K562 (cell line): Measurements from ENCODE around the gene MAPT. TPM values are rescaled to one million over a fixed set of nuclear protein-coding genes. Genes with fewer than 3 reads are reported as not detected.

Source experiments
- ATAC-seq: fragments of 200-7000 bp; cut with Tn5 transposase; 3 replicates; pipeline ENCODE4 v1.9.1; 2020; ENCODE audit warnings: moderate library complexity
- BruUV-seq: library from RNA; stranded (reverse); fragments of 400-500 nt; replicated peaks from 2 replicates; lab custom pipeline; 2021; lab: Mats Ljungman, UMichigan
- CTCF ChIA-PET: fragments of 300-600 bp; formaldehyde crosslinking; extraction: SDS; loops from one replicate; lab custom pipeline; 2021; ENCODE audit warnings: low intra/inter-chr PET ratio; lab: Yijun Ruan, JAX
- POLR2A ChIA-PET: fragments of 300-600, 350-650 bp; sonication (Branson Sonifier 250); formaldehyde crosslinking; extraction: SDS; loops from one replicate; lab custom pipeline; 2021; ENCODE audit warnings: antibody characterized with exemption, inconsistent platforms; lab: Yijun Ruan, JAX
- DNase-seq, 4 experiments: peaks; one replicate each; pipeline versions ENCODE4 v3.0.0 to v3.0.0-alpha.2; 2011 to 2018; ENCODE audit warnings: low spot score in 3 of 4, mixed read lengths in 3 of 4; ENCODE audit errors: extremely low read depth in 1 of 4
- FAIRE-seq: peaks from 2 replicates; lab custom pipeline; 2011; peaks lifted over from hg19 to GRCh38; lab: Jason Lieb, UNC
- H2AFZ ChIP-seq: 2 replicates; pipeline ENCODE4 v1.6.0; 2011; ENCODE audit warnings: low read depth, low read length, control low read depth, inconsistent platforms
- H3K27ac ChIP-seq: fragments of 200-600 bp; 3 replicates; pipeline ENCODE4 v1.8.0; 2011; ENCODE audit warnings: low read depth, mild to moderate bottlenecking, control low read depth, inconsistent platforms, low read length, moderate library complexity, mixed read lengths; ENCODE audit errors: extremely low read depth
- H3K27me3 ChIP-seq, 2 experiments: fragments of 300-600 bp in 1 of 2; 2 replicates in 1 of 2; 3 replicates in 1 of 2; pipeline versions ENCODE4 v1.6.0 to v1.8.0; 2011; ENCODE audit warnings: inconsistent platforms in 2 of 2, low read length in 2 of 2, mild to moderate bottlenecking in 1 of 2, mixed read lengths in 1 of 2, moderate library complexity in 1 of 2; ENCODE audit not compliant: control insufficient read depth in 2 of 2, insufficient read depth in 2 of 2
- H3K36me3 ChIP-seq: fragments of 300-600 bp; 3 replicates; pipeline ENCODE4 v1.8.0; 2011; ENCODE audit warnings: mild to moderate bottlenecking, low read length, inconsistent platforms; ENCODE audit not compliant: control insufficient read depth, insufficient read depth
- H3K4me1 ChIP-seq, 2 experiments: fragments of 200-600 bp in 1 of 2; replicated peaks in 1 of 2; 2 replicates in 1 of 2; 3 replicates in 1 of 2; pipeline versions ENCODE4 v1.5.1 to v1.8.0; 2011; ENCODE audit warnings: inconsistent platforms in 2 of 2, low read length in 2 of 2, mild to moderate bottlenecking in 1 of 2, mixed read lengths in 1 of 2, moderate library complexity in 1 of 2; ENCODE audit not compliant: control insufficient read depth in 2 of 2, insufficient read depth in 2 of 2
- H3K4me2 ChIP-seq: 2 replicates; pipeline ENCODE4 v1.6.1; 2011; ENCODE audit warnings: low read length, control low read depth, inconsistent platforms, mixed read lengths; ENCODE audit not compliant: insufficient read depth
- H3K4me3 ChIP-seq: fragments of 200-600 bp; sonication (generic), shearing (Covaris generic); 2 replicates; pipeline ENCODE4 v1.5.1; 2016; ENCODE audit warnings: control low read depth, inconsistent platforms
- H3K79me2 ChIP-seq: fragments of 200-600 bp; 3 replicates; pipeline ENCODE4 v1.8.0; 2011; ENCODE audit warnings: low read length, inconsistent platforms; ENCODE audit not compliant: control insufficient read depth, insufficient read depth
- H3K9ac ChIP-seq, 2 experiments: 2 replicates each; pipeline versions ENCODE4 v1.6.0 to v1.6.1; 2011; ENCODE audit warnings: low read depth in 2 of 2, low read length in 2 of 2, control low read depth in 1 of 2, inconsistent platforms in 1 of 2, mild to moderate bottlenecking in 1 of 2, mixed read lengths in 1 of 2; ENCODE audit not compliant: insufficient read depth in 1 of 2
- H3K9me1 ChIP-seq: one replicate; pipeline ENCODE4 v1.6.0; 2011; ENCODE audit warnings: inconsistent platforms, mild to moderate bottlenecking, low read length, moderate library complexity; ENCODE audit not compliant: control insufficient read depth, insufficient read depth
- H3K9me3 ChIP-seq: replicated peaks from 2 replicates; pipeline ENCODE4 v1.5.1; 2011; ENCODE audit warnings: low read depth, low read length, inconsistent platforms; ENCODE audit not compliant: control insufficient read depth, insufficient read depth
- H4K20me1 ChIP-seq: replicated peaks from 2 replicates; pipeline ENCODE4 v1.6.1; 2011; ENCODE audit warnings: low read length, inconsistent platforms, mixed read lengths; ENCODE audit not compliant: control insufficient read depth, insufficient read depth
- DNMT1 ChIP-seq: fragments of 450-650 bp; IDR thresholded peaks from 2 replicates; pipeline ENCODE4 v1.6.1; 2016; ENCODE audit warnings: antibody characterized with exemption, mild to moderate bottlenecking
- DPF2 ChIP-seq: fragments of 450-650 bp; IDR thresholded peaks from 2 replicates; pipeline ENCODE4 v1.6.1; 2016
- ERF ChIP-seq: fragments of 450-650 bp; formaldehyde crosslinking; IDR thresholded peaks from 2 replicates; pipeline ENCODE4 v1.4.0; 2020; ENCODE audit warnings: mild to moderate bottlenecking, mixed read lengths
- HINFP ChIP-seq: fragments of 450-650 bp; conservative IDR thresholded peaks from 2 replicates; pipeline ENCODE4 v1.6.1; 2016; ENCODE audit warnings: missing genetic modification characterization, low read depth, mild to moderate bottlenecking, control low read depth, missing compliant biosample characterization
- MAX ChIP-seq: sonication (generic); formaldehyde crosslinking; IDR thresholded peaks from 2 replicates; pipeline ENCODE4 v1.9.0; 2022; ENCODE audit warnings: mild to moderate bottlenecking, missing genetic modification reagents
- NELFE ChIP-seq: IDR thresholded peaks from 2 replicates; pipeline ENCODE4 v1.6.1; 2011; ENCODE audit warnings: mild to moderate bottlenecking; ENCODE audit not compliant: insufficient read depth, insufficient read length
- NONO ChIP-seq, 2 experiments: fragments of 200-400 bp in 1 of 2; fragments of 450-650 bp in 1 of 2; formaldehyde crosslinking in 1 of 2; IDR thresholded peaks; 2 replicates each; pipeline ENCODE4 v1.6.1; 2017; ENCODE audit warnings: low read depth in 2 of 2, mild to moderate bottlenecking in 2 of 2, moderate library complexity in 2 of 2, low read length in 1 of 2
- NUFIP1 ChIP-seq: fragments of 450-650 bp; IDR thresholded peaks from 2 replicates; pipeline ENCODE4 v1.6.1; 2018; ENCODE audit not compliant: partially characterized antibody
- PRPF4 ChIP-seq: fragments of 200-400 bp; formaldehyde crosslinking; IDR thresholded peaks from one replicate; pipeline ENCODE4 v1.6.1; 2017; ENCODE audit warnings: low read length, low read depth, mild to moderate bottlenecking; ENCODE audit not compliant: insufficient read depth, poor library complexity, severe bottlenecking
- ZNF134 ChIP-seq: fragments of 250-450 bp; sonication (Bioruptor Pico); conservative IDR thresholded peaks from 2 replicates; pipeline ENCODE4 v1.4.0; 2020
- ZNF184 ChIP-seq: sonication (generic); formaldehyde crosslinking; IDR thresholded peaks from 2 replicates; pipeline ENCODE4 v1.5.0; 2020; ENCODE audit warnings: missing genetic modification reagents
- ZNF766 ChIP-seq: fragments of 200-800 bp; sonication (Bioruptor generic); conservative IDR thresholded peaks from 2 replicates; pipeline ENCODE4 v1.6.1; 2016; ENCODE audit warnings: missing genetic modification characterization, missing compliant biosample characterization
- WGBS: fragments of 100-300 bp; shearing (Covaris generic); methylation state at CpG from one replicate; pipeline ENCODE4 v1.1.6; 2016; ENCODE audit warnings: low coverage, mixed read lengths; ENCODE audit not compliant: insufficient coverage; ENCODE audit errors: missing lambda C conversion rate; 5-methylcytosine and 5-hydroxymethylcytosine counted together
- in situ Hi-C: fragments of 300-500 bp; cut with MboI; formaldehyde crosslinking; loops from 4 replicates; pipeline ENCODE4 v1.15.0; 2018; ENCODE audit warnings: inconsistent platforms, mixed read lengths
- intact Hi-C: fragments of 100-400 bp; cut with micrococcal nuclease; formaldehyde crosslinking; loops from 2 replicates; pipeline ENCODE4 v1.14.2; 2022
- polyA plus RNA-seq, 8 experiments: library from polyadenylated mRNA; depleted of rRNA in 4 of 8; stranded (reverse) in 5 of 8; unstranded in 3 of 8; fragments of >200 nt; fragmentation: Nextera tagmentation in 2 of 8; fragmentation: Illumina TruSeq in 1 of 8; extraction: Ambion mirVana in 2 of 8; extraction: Trizol in 1 of 8; gene quantifications; 2 replicates each; pipeline versions ENCODE4 v1.2.1 to v1.2.3, GENCODE V29; 2011 to 2014; ENCODE audit warnings: inconsistent platforms in 1 of 8, missing spikeins in 1 of 8
- total RNA-seq, 7 experiments: library from RNA; depleted of rRNA in 6 of 7; stranded (reverse); fragments of >200 nt in 6 of 7; fragmentation: Illumina TruSeq in 2 of 7; extraction: Trizol in 2 of 7; gene quantifications; 2 replicates each; pipeline versions ENCODE4 v1.2.1 to v1.2.3, GENCODE V29; 2011 to 2021; ENCODE audit warnings: low replicate concordance in 1 of 7

The MAPT gene
- total and polyA plus RNA-seq, 9 of the 15 experiments (the other 6 are each of a cell fraction or from before 2014, with no cell fraction given) = 0.04 to 1.1 (median 0.36) TPM

GRCh38 chr17:45848868-45849535 is 45.4 kb upstream of the MAPT start:
- ChIA-PET POLR2A (no interaction called here), CTCF (interaction anchor here (0.5 kb wide), 1 partner anchor 10 kb away, joined by 3 read pairs; no protein-coding TSS in a partner anchor)
- peaks cover 0 to 13% of the 10 kb centered on the region in 2 experiments; a peak in 2 of 5 replicates for H3K4me1 ChIP-seq
- intact Hi-C loops (no loop called here), in situ Hi-C loops (loop anchor here (25.0 kb wide), 1 partner anchor 437 kb away; no protein-coding TSS in a partner anchor)
- 3% methylated on average over 15 of the region's 15 CpGs for WGBS
- H3K36me3 ChIP-seq = no peaks in the 10 kb centered on the region
- FAIRE-seq = no peak
- no peak for DNase-seq
- no peak overlapping the region for H2AFZ ChIP-seq
- peak overlapping the region in 1 of 2 experiments; percentile 35; a peak in 1 of 4 replicates for H3K9ac ChIP-seq
- H3K27ac ChIP-seq = no peak overlapping the region
- H3K4me3 ChIP-seq = no peak overlapping the region
- H3K9me3 ChIP-seq = no peaks in the 10 kb centered on the region
- H3K27me3 ChIP-seq = peaks cover 10 to 65% of the 10 kb centered on the region in 2 experiments; a peak in 3 of 5 replicates
- H4K20me1 ChIP-seq = no peaks in the 10 kb centered on the region; the same call in 1 of the 2 replicates
- ATAC-seq = peak; percentile 32; the same call in 1 of the 3 replicates
- no peak overlapping the region for H3K4me2 ChIP-seq
- no TSS peak for BruUV-seq
- no peak for TF ChIP-seq NUFIP1
- no peak for TF ChIP-seq NELFE
- H3K79me2 ChIP-seq = no peaks in the 10 kb centered on the region
- no peaks in the 10 kb centered on the region for H3K9me1 ChIP-seq

GRCh38 chr17:45849536-45849990 is 44.8 kb upstream of the MAPT start:
- peaks cover 10 to 59% of the 10 kb centered on the region in 2 experiments; a peak in 3 of 5 replicates for H3K27me3 ChIP-seq
- WGBS = 0% methylated on average over 7 of the region's 7 CpGs

More at GRCh38 chr17:45849536-45849990, 44.8 kb upstream of the MAPT start:
- H3K9me3 ChIP-seq = no peaks in the 10 kb centered on the region
- no peaks in the 10 kb centered on the region for H3K79me2 ChIP-seq
- no peaks in the 10 kb centered on the region for H4K20me1 ChIP-seq
- ChIA-PET POLR2A (interaction anchor here (0.7 kb wide), 1 partner anchor 14 kb away, joined by 3 read pairs; no protein-coding TSS in a partner anchor), CTCF (interaction anchor here (0.5 kb wide), 1 partner anchor 10 kb away, joined by 3 read pairs; no protein-coding TSS in a partner anchor)
- H3K4me1 ChIP-seq = peaks cover 0 to 17% of the 10 kb centered on the region in 2 experiments; a peak in 2 of 5 replicates
- peak overlapping the region in 1 of 2 experiments; percentile 35; a peak in 1 of 4 replicates for H3K9ac ChIP-seq
- no peak overlapping the region for H3K4me3 ChIP-seq
- intact Hi-C loops = no loop called here
- DNase-seq = no peak
- no peaks in the 10 kb centered on the region for H3K36me3 ChIP-seq
- in situ Hi-C loops = loop anchor here (25.0 kb wide), 1 partner anchor 437 kb away; no protein-coding TSS in a partner anchor
- H3K4me2 ChIP-seq = no peak overlapping the region
- no peaks in the 10 kb centered on the region for H3K9me1 ChIP-seq
- no peak for FAIRE-seq
- BruUV-seq = no TSS peak
- no peak; the same call in 2 of the 3 replicates for ATAC-seq
- no peak overlapping the region for H3K27ac ChIP-seq
- TF ChIP-seq ZNF766 (CRISPR knock-in tag) (no peak), HINFP (tag) (no peak), ZNF184 (no peak), DNMT1 (no peak), ZNF134 (no peak), NONO (IDR thresholded peaks at IDR 0.05; ENCODE audit: low read depth in 2 of 2, low read length in 1 of 2) (no peak), DPF2 (no peak), PRPF4 (no peak), MAX (CRISPR knock-in tag) (no peak), ERF (no peak)
- H2AFZ ChIP-seq = no peak overlapping the region
